Muscle of leg (tissue), 9 donors: ENCODE data around the gene SLC12A3. TPM values are rescaled to one million over a fixed set of nuclear protein-coding genes. Genes with fewer than 3 reads are reported as not detected.

Source experiments
- polyA plus RNA-seq, 8 donors: library from polyadenylated mRNA; unstranded; fragments of 120-200 nt; gene quantifications; one replicate each; pipeline versions ENCODE4 v1.2.1 to v1.2.3, GENCODE V29; 2013; ENCODE audit warnings: inconsistent platforms in 1 of 8, low replicate concordance in 1 of 8; ENCODE audit not compliant: insufficient read length in 8 of 8, insufficient read depth in 1 of 8
- total RNA-seq: library from RNA; stranded (reverse); fragments of 120-200 nt; gene quantifications from one replicate; pipeline ENCODE4 v1.2.4, GENCODE V29; 2013

Gene SLC12A3
- total and polyA plus RNA-seq, 9 donors, result 0.03 to 0.07 (median 0.04) TPM; not detected in 2

Other genes starting within 250 kb of the SLC12A3 start
- gene MT1E, start 239.4 kb upstream of the SLC12A3 start, total RNA-seq, result 29.0 TPM
- gene MT1E, start 239.4 kb upstream of the SLC12A3 start, polyA plus RNA-seq, result 10 to 100 TPM in 5 of 8 donors, 1 to 10 TPM in 3; 7.4 to 18.6 (median 11.7) TPM
- gene MT1M, start 232.5 kb upstream of the SLC12A3 start, total RNA-seq, result 2.4 TPM
- 1 to 10 TPM in 2 of 8 donors, under 1 TPM in 6; 0.34 to 1.2 (median 0.59) TPM for gene MT1M, start 232.5 kb upstream of the SLC12A3 start, polyA plus RNA-seq
- gene MT1A, start 226.5 kb upstream of the SLC12A3 start, total RNA-seq, result 0.58 TPM
- under 1 TPM in 2 of 8 donors, not detected in 6; 0.41 to 0.55 TPM for gene MT1A, start 226.5 kb upstream of the SLC12A3 start, polyA plus RNA-seq
- gene MT1B, start 213.3 kb upstream of the SLC12A3 start, total RNA-seq, result not detected
- under 1 TPM in 1 of 8 donors, not detected in 7; 0.64 TPM for gene MT1B, start 213.3 kb upstream of the SLC12A3 start, polyA plus RNA-seq
- not detected for gene MT1F, start 207.2 kb upstream of the SLC12A3 start, total RNA-seq
- 1 to 10 TPM in 6 of 8 donors, under 1 TPM in 2; 0.35 to 3.9 (median 1.3) TPM for gene MT1F, start 207.2 kb upstream of the SLC12A3 start, polyA plus RNA-seq
- gene MT1G, start 197.1 kb upstream of the SLC12A3 start, total RNA-seq, result 1.2 TPM
- gene MT1G, start 197.1 kb upstream of the SLC12A3 start, polyA plus RNA-seq, result 10 to 100 TPM in 2 of 8 donors, 1 to 10 TPM in 1, under 1 TPM in 3, not detected in 2; 0.42 to 21.4 (median 4.3) TPM
- gene MT1H, start 195.4 kb upstream of the SLC12A3 start, total RNA-seq, result 0.40 TPM
- 1 to 10 TPM in 3 of 8 donors, under 1 TPM in 1, not detected in 4; 0.47 to 8.7 (median 6.6) TPM for gene MT1H, start 195.4 kb upstream of the SLC12A3 start, polyA plus RNA-seq
- 16.8 TPM for gene MT1X, start 182.7 kb upstream of the SLC12A3 start, total RNA-seq
- 10 to 100 TPM in 6 of 8 donors, 1 to 10 TPM in 2; 7.3 to 15.6 (median 11.0) TPM for gene MT1X, start 182.7 kb upstream of the SLC12A3 start, polyA plus RNA-seq
- 54.6 TPM for gene NUP93, start 135.1 kb upstream of the SLC12A3 start, total RNA-seq
- gene NUP93, start 135.1 kb upstream of the SLC12A3 start, polyA plus RNA-seq, result 10 to 100 TPM; 42.9 to 49.1 (median 45.1) TPM
- gene HERPUD1, start 66.9 kb downstream of the SLC12A3 start, total RNA-seq, result 41.9 TPM
- gene HERPUD1, start 66.9 kb downstream of the SLC12A3 start, polyA plus RNA-seq, result 10 to 100 TPM; 56.6 to 89.0 (median 63.1) TPM
- gene CETP, start 96.7 kb downstream of the SLC12A3 start, total RNA-seq, result 4.7 TPM
- gene CETP, start 96.7 kb downstream of the SLC12A3 start, polyA plus RNA-seq, result 1 to 10 TPM; 5.6 to 9.6 (median 7.0) TPM
- 3.2 TPM for gene NLRC5, start 124.3 kb downstream of the SLC12A3 start, total RNA-seq
- 1 to 10 TPM; 3.8 to 5.3 (median 4.4) TPM for gene NLRC5, start 124.3 kb downstream of the SLC12A3 start, polyA plus RNA-seq
- gene CPNE2, start 227.4 kb downstream of the SLC12A3 start, total RNA-seq, result 14.8 TPM
- 10 to 100 TPM; 20.9 to 34.2 (median 28.8) TPM for gene CPNE2, start 227.4 kb downstream of the SLC12A3 start, polyA plus RNA-seq